ENCODE results near the gene SSBP3.

SSBP3 gene

DNA sequence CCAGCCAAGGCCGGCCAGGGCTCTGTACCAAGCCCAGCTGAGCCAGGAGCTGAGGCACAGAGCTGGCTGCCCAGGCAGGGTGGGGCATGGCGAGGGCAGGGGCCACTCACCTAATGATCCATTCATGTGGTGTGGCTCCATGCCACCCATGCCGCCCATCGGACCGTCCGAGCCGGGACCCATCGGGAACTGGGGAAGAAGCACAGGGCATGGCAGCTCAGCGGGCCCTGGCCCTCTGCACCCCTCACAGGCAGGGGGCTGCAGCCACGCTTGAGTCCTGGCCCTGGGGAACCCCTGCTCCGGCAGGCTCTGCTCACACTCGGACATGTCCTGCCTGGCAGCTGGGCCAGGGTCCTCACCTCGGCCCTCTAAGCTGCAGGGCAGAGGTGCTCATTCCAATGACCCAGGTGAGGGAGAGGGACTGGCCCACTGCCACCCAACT is 177.5 kb downstream of the SSBP3 start:
- TF ChIP-seq, protein P1, sequence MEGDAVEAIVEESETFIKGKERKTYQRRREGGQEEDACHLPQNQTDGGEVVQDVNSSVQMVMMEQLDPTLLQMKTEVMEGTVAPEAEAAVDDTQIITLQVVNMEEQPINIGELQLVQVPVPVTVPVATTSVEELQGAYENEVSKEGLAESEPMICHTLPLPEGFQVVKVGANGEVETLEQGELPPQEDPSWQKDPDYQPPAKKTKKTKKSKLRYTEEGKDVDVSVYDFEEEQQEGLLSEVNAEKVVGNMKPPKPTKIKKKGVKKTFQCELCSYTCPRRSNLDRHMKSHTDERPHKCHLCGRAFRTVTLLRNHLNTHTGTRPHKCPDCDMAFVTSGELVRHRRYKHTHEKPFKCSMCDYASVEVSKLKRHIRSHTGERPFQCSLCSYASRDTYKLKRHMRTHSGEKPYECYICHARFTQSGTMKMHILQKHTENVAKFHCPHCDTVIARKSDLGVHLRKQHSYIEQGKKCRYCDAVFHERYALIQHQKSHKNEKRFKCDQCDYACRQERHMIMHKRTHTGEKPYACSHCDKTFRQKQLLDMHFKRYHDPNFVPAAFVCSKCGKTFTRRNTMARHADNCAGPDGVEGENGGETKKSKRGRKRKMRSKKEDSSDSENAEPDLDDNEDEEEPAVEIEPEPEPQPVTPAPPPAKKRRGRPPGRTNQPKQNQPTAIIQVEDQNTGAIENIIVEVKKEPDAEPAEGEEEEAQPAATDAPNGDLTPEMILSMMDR (IDR thresholded peaks at IDR 0.05; ENCODE audit: extremely low read depth, insufficient read depth, missing control alignments), result no peak
- in situ Hi-C loops (cut with MboI; ENCODE audit: low pct_unique_long_range_greater_than_20kb, low sequenced_read_pairs, unreplicated experiment), result no loop called here
- no peak for DNase-seq (ENCODE audit: low spot score)

- TF ChIP-seq, protein P1 (IDR thresholded peaks at IDR 0.05; ENCODE audit: extremely low read depth, insufficient read depth, missing control alignments), result no peak
- in situ Hi-C loops (cut with MboI; ENCODE audit: low pct_unique_long_range_greater_than_20kb, low sequenced_read_pairs, unreplicated experiment), result no loop called here
- no peak for DNase-seq (ENCODE audit: low spot score)
These were observed 178.3 kb downstream of the SSBP3 start for GRCh38 chr1:54227891-54228310.

GRCh38 chr1:54227091-54227602 is 179.0 kb downstream of the SSBP3 start:
- in situ Hi-C loops (cut with MboI; ENCODE audit: low pct_unique_long_range_greater_than_20kb, low sequenced_read_pairs, unreplicated experiment), result no loop called here
- TF ChIP-seq, protein P1 (IDR thresholded peaks at IDR 0.05; ENCODE audit: extremely low read depth, insufficient read depth, missing control alignments), result no peak
- DNase-seq (ENCODE audit: low spot score), result no peak

GRCh38 chr1:54225986-54226559 is 180.1 kb downstream of the SSBP3 start:
- TF ChIP-seq, protein P1 (IDR thresholded peaks at IDR 0.05; ENCODE audit: extremely low read depth, insufficient read depth, missing control alignments), result no peak
- no peak for DNase-seq (ENCODE audit: low spot score)
- in situ Hi-C loops (cut with MboI; ENCODE audit: low pct_unique_long_range_greater_than_20kb, low sequenced_read_pairs, unreplicated experiment), result no loop called here

DNA sequence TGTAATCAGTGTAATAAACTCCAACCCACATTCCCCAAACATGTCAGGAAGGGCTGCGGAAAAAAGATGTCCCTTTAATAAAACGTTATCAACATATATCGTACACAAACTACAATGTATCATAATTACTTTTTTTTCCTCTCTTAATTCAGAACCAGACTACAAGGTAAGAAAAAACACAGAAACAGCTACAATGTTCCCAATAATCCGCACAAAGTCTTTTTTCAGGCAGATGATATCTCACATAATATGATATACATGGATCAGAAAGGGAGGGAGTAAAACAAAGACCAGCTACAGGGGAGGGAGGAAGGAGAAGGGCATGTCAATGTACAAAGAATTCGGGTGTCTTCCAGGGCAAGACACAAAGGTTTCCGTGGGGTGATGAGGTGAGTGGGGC is 180.8 kb downstream of the SSBP3 start:
- no peak for DNase-seq (ENCODE audit: low spot score)
- in situ Hi-C loops (cut with MboI; ENCODE audit: low pct_unique_long_range_greater_than_20kb, low sequenced_read_pairs, unreplicated experiment), result no loop called here

DNA sequence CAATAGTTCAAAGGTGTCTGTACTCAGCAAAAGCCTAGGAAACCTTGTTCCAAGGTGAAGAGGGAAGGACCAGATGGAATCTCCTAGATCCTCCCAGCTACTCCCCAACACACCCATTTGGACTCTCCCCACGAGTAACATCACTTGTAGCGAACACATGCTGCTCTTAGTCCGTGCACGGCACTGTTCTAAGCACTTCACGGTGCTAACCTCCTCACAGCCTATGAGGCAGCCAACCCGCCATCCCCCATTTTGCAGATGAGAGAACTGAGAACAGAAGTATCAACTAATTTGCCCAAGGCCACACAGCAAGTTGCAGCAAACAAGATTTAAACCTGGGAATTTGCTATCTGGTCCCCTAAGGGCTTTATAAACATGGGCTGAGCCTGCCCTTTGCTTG is 182.0 kb downstream of the SSBP3 start:
- DNase-seq (ENCODE audit: low spot score), result no peak
- in situ Hi-C loops (cut with MboI; ENCODE audit: low pct_unique_long_range_greater_than_20kb, low sequenced_read_pairs, unreplicated experiment), result no loop called here
- TF ChIP-seq, protein P1 (IDR thresholded peaks at IDR 0.05; ENCODE audit: extremely low read depth, insufficient read depth, missing control alignments), result no peak

More for the DNA sequence above, 180.8 kb downstream of the SSBP3 start:
- TF ChIP-seq, protein P1 (IDR thresholded peaks at IDR 0.05; ENCODE audit: extremely low read depth, insufficient read depth, missing control alignments), result no peak

All from GM13977 (cell line).